NT2/D1 (cell line): ENCODE measurements around the gene ZNF484.

Source experiments
- DNase-seq: peaks from one replicate; pipeline ENCODE4 v3.0.0-alpha.2; 2011; ENCODE audit warnings: low read depth, low spot score
- H3K27me3 ChIP-seq: 2 replicates; pipeline ENCODE4 v1.6.0; 2011; ENCODE audit warnings: mild to moderate bottlenecking; ENCODE audit not compliant: insufficient read length, insufficient read depth
- H3K36me3 ChIP-seq: 2 replicates; pipeline ENCODE4 v1.6.1; 2011; ENCODE audit warnings: mild to moderate bottlenecking, low read length, mixed read lengths; ENCODE audit not compliant: insufficient read depth, insufficient read length
- H3K4me1 ChIP-seq: 2 replicates; pipeline ENCODE4 v1.5.1; 2011; ENCODE audit not compliant: insufficient read depth, insufficient read length
- H3K4me3 ChIP-seq: 2 replicates; pipeline ENCODE4 v1.5.1; 2011; ENCODE audit warnings: low read depth; ENCODE audit not compliant: insufficient read length
- H3K9ac ChIP-seq: 2 replicates; pipeline ENCODE4 v1.6.0; 2011; ENCODE audit warnings: low read depth; ENCODE audit not compliant: insufficient read length
- H3K9me3 ChIP-seq: 2 replicates; pipeline ENCODE4 v1.5.1; 2011; ENCODE audit warnings: mild to moderate bottlenecking, low read length; ENCODE audit not compliant: insufficient read depth
- SUZ12 ChIP-seq: IDR thresholded peaks from 2 replicates; pipeline ENCODE4 v1.6.1; 2011; ENCODE audit not compliant: insufficient read length, insufficient read depth; ENCODE audit errors: extremely low read depth
- YY1 ChIP-seq: IDR thresholded peaks from 2 replicates; pipeline ENCODE4 v1.6.1; 2011; ENCODE audit not compliant: insufficient read length, insufficient read depth
- ZNF274 ChIP-seq: IDR thresholded peaks from 2 replicates; pipeline ENCODE4 v1.6.1; 2011; ENCODE audit warnings: mild to moderate bottlenecking, low read depth, low read length

ZNF484 gene

DNA sequence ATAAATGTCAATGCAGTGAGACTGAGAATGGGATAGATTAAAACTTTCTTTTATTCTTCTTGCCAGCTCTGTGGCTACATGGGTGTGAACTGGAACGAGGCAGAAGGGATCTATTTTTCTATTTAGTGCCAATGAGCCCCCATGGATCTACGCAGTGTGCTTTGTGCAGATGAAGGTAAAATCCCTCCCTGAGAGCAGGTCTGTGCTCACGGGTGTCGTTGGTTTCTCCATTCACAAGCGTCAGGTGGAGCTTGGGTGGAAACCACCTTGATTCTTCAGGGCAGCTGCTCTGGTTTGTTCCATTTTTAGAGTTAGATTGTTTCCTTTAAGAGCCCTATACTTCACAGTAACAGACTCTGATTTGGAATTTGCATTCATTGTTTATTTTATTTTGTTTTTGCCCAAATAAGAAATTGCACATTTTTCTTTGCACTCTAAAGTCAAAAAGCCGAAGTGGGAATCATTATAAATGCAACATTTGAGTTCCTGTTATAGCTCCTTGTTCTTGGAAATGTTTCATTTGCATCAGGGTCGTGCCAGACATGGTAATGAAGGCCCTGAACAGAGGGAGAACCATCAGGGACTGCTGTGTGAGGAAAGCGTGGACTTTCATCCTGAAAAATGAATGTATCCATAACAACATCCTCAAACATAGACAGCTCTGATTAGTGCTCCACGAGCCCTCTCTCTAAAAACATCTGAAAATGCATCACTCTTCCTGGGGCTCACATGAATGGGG lies 82.1 kb downstream of the ZNF484 start:
- DNase-seq, result no peak
- Histone ChIP-seq H3K36me3 (no peaks in the 10 kb centered on the region), H3K4me3 (no peak overlapping the region), H3K27me3 (no peaks in the 10 kb centered on the region), H3K4me1 (peaks cover 5% of the 10 kb centered on the region), H3K9ac (no peak overlapping the region), H3K9me3 (no peaks in the 10 kb centered on the region)
- TF ChIP-seq YY1, result no peak
- TF ChIP-seq ZNF274, result no peak
- no peak for TF ChIP-seq SUZ12
